HG02623 (cell line): ENCODE data around the gene SKIDA1.

Source experiments
- ATAC-seq: cut with Tn5 transposase; IDR thresholded peaks from one replicate; pipeline ENCODE4 v1.9.1; 2021; ENCODE audit warnings: moderate library complexity; ENCODE audit not compliant: unreplicated experiment

Gene SKIDA1

DNA sequence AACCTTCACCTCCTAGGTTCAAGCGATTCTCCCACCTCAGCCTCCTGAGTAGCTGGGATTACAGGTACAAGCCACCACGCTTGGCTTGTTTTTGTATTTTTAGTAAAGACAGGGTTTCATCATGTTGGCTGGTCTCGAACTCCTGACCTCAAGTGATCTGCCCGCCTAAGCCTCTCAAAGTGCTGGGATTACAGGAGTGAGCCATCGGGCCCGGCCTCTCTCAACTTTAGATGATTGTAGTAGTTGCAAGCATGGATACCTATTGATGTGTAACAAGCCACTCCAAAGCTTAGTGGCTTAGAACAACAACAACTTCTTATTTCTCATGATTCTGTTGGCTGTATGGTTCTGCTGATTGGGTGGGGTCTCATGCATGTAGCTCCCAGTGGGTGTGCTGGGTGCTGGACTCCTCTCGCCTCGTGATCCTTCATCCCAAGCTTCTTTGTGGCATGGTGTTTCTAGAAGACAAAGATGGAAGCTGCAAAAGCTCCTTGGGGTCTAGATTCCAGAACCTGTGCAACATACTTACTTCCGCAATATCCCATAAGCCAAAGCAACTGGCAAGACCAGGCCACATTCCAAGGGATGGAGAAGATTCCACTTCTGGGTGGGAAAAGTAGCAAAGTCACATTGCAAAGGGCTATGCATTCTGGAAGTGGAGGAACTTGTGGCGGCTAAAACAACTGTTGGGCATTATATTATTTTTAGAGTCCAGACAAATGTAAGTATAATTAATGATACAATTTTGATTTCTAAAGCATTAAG, 37.9 kb downstream of the SKIDA1 start:
- ATAC-seq = no peak

GRCh38 chr10:21482821-21483220, 42.7 kb downstream of the SKIDA1 start:
- no peak for ATAC-seq

DNA sequence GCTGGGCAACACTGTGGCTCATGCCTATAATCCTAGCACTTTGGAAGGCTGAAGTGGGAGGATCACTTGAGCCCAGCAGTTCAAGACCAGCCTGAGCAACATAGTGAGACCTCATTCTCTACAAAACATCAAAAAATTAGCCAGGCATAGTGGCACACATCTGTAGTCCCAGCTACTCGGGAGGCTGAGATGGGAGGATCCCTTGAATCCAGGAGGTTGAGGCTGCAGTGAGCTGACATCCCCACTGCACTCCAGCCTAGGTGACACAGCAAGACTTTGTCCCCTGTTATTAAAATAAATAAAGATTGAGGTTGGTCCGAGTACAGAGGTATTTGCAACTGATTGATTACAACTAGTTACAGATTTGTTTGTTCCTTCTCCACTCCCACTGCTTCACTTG, 44.1 kb downstream of the SKIDA1 start:
- ATAC-seq = no peak

DNA sequence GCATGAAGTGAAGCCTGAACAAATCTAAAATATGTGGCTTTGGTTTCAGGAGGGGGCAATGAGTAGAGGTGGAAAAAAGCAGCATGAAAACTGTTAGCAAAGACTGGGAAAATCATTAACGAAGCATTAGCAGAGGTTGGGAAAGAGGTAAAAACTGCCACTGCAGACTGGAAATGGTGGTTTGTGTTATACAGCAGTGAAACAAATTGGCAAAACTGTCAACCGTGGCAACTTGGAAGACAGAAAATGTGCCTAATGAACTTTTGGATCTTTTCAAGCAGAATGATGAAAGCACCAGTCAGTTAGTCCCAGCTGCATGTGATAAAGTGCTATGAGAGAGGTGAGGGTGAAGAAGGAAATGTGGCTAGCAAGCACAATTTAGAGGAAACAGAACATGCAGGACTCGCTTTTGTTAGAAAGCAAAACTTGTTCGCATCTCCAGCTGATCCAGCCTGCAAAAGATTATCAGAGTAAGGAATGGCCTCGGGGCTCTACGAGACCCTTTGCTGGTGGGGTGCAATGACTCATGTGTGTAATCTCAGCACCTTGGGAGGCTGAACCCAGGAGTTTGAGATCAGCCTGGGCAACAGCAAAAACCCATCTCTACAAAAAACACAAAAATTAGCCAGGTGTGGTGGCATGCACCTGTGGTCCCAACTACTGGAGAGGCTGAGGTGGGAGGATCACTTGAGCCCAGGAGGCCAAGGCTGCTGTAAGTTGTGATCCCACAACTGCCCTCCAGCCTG, 45.7 kb downstream of the SKIDA1 start:
- ATAC-seq = no peak

DNA sequence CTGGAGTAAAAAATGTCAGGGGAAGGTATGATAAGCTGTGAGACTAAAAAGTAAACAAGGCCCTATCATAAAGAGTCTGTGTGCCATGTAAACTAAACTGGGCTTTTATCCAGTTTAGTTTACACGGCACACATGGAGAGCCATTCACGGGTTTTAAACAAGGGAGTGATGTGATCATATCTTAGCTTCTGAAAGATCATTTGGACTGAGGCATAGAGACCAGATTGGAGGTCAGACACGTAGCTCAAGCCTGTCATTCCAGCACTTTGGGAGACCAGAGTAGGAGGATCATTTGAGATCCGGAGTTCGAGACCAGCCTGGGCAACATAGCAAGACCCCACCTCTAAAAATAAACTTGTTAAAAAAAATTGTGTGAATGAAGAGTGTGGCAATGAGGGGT, 50.1 kb downstream of the SKIDA1 start:
- no peak for ATAC-seq

GRCh38 chr10:21473541-21473940, 51.9 kb downstream of the SKIDA1 start:
- no peak for ATAC-seq

GRCh38 chr10:21473135-21473534, 52.3 kb downstream of the SKIDA1 start:
- ATAC-seq = no peak

DNA sequence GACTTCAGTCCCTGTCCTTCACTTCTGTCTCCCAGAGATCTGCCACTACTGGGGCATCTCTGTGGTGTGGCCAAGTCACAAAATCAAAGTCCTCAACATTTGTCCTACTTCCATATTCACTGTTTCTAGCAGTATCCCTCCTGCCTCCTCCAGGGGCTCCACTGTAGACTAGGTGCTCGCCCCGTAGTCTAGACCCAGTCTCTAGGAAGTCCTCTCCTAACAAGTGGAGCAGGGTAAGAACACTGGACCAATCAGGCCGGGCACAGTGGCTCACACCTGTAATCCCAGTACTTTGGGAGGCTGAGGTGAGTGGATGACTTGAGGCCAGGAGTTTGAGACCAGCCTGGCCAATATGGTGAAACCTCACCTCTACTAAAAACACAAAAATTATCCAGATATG, 57.4 kb downstream of the SKIDA1 start:
- no peak for ATAC-seq

DNA sequence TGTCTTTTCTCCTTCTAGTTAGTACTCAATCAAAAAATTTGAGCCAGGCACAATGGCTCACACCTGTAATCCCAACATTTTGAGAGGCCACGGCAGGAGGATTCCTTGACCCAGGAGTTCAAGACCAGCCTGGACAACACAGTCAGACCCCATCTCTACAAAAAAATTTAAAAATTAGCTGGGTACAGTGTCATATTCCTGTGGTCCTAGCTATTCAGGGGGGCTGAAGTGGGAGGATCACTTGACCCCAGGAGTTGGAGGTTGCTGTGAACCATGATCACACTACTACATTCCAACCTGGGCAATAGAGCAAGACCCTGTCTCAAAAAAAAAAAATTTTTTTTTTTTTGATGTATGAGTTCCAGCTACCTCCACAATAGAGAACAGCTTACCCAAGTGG, 57.8 kb downstream of the SKIDA1 start:
- ATAC-seq = no peak

DNA sequence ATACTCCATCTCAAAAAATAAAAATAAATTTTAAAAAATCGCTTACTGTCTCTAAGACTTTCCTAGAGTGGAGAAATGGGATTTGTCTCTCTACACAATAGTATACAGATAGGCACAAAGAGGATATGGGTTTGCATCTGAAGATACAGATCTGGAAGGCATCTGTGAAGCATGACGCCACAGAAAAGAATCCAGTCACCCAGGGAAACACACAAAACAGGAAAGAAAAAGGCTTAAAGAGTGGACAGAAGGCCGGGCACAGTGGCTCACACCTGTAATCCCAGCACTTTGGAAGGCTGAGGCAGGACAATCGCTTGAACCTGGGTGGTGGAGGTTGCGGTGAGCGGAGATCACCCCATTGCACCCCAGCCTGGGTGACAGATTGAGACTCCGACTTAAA, 61.3 kb downstream of the SKIDA1 start:
- no peak for ATAC-seq
